Hepatocyte (in vitro differentiated cells): ENCODE results near the gene HSD17B14.

Experiments used
- EZH2 ChIP-seq: fragments of 200-600 bp; sonication (generic); IDR thresholded peaks from 2 replicates; pipeline ENCODE4 v1.6.1; 2016; ENCODE audit warnings: antibody characterized with exemption, mild to moderate bottlenecking, borderline replicate concordance
- TF ChIP-seq, protein P1 (sequence below): fragments of 200-600 bp; sonication (generic); IDR thresholded peaks from 2 replicates; pipeline ENCODE4 v1.5.1; 2016; ENCODE audit warnings: antibody characterized with exemption, mild to moderate bottlenecking; ENCODE audit not compliant: poor library complexity

DNA sequence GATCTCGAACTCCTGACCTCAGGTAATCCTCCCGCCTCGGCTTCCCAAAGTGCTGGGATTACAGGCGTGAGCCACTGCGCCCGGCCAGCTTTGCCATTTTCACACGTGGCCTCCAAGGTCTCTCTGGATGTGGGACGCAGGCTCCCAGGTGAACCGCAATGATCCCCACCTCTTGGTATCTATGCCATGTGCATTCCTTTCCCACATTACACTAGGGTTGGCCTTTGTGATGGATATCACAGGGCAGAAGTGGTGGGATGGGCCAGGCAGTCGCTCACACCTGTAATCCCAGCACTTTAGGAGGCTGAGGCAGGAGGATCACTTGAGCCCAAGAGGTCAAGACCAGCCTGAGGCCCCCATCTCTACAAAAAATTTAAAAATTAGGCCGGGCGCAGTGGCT lies 58.6 kb downstream of the HSD17B14 start:
- TF ChIP-seq, protein P1, sequence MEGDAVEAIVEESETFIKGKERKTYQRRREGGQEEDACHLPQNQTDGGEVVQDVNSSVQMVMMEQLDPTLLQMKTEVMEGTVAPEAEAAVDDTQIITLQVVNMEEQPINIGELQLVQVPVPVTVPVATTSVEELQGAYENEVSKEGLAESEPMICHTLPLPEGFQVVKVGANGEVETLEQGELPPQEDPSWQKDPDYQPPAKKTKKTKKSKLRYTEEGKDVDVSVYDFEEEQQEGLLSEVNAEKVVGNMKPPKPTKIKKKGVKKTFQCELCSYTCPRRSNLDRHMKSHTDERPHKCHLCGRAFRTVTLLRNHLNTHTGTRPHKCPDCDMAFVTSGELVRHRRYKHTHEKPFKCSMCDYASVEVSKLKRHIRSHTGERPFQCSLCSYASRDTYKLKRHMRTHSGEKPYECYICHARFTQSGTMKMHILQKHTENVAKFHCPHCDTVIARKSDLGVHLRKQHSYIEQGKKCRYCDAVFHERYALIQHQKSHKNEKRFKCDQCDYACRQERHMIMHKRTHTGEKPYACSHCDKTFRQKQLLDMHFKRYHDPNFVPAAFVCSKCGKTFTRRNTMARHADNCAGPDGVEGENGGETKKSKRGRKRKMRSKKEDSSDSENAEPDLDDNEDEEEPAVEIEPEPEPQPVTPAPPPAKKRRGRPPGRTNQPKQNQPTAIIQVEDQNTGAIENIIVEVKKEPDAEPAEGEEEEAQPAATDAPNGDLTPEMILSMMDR: no peak
- TF ChIP-seq EZH2: no peak
